Activated naive CD4-positive, alpha-beta T cell treated with anti-CD3 and anti-CD28 coated beads, Interleukin-2, amount 50 U/mL, for 24 hours (primary cell): ENCODE results near the gene C1orf50.
"Not testable (repeated sequence)": the region's sequence is repeated elsewhere in the genome, so short reads cannot be mapped to it uniquely, and the experiment has no call there.

Source experiments
- H3K27ac Mint-ChIP-seq: one replicate; pipeline ENCODE4 v1.8.0; 2021; ENCODE audit warnings: mild to moderate bottlenecking, mixed read lengths
- H3K27me3 Mint-ChIP-seq: one replicate; pipeline ENCODE4 v1.8.0; 2021; ENCODE audit warnings: mixed read lengths
- H3K36me3 Mint-ChIP-seq: one replicate; pipeline ENCODE4 v1.8.0; 2021; ENCODE audit warnings: mixed read lengths
- H3K4me1 Mint-ChIP-seq: one replicate; pipeline ENCODE4 v1.8.0; 2021; ENCODE audit warnings: mixed read lengths
- H3K4me3 Mint-ChIP-seq: one replicate; pipeline ENCODE4 v1.8.0; 2021; ENCODE audit warnings: mild to moderate bottlenecking, mixed read lengths
- H3K9me3 Mint-ChIP-seq: one replicate; pipeline ENCODE4 v1.8.0; 2021; ENCODE audit warnings: mixed read lengths

C1orf50 gene

GRCh38 chr1:42797979-42798378, 30.9 kb downstream of the C1orf50 start:
- H3K27me3 Mint-ChIP-seq: no peaks in the 10 kb centered on the region
- no peaks in the 10 kb centered on the region for H3K36me3 Mint-ChIP-seq
- no peaks in the 10 kb centered on the region for H3K9me3 Mint-ChIP-seq
- no peaks in the 10 kb centered on the region for H3K4me1 Mint-ChIP-seq
- no peak overlapping the region for H3K27ac Mint-ChIP-seq
- no peak overlapping the region for H3K4me3 Mint-ChIP-seq

- H3K27me3 Mint-ChIP-seq: no peaks in the 10 kb centered on the region
- H3K4me1 Mint-ChIP-seq: no peaks in the 10 kb centered on the region
- H3K27ac Mint-ChIP-seq: no peak overlapping the region
Measured at GRCh38 chr1:42801832-42802473, 34.9 kb downstream of the C1orf50 start.

DNA sequence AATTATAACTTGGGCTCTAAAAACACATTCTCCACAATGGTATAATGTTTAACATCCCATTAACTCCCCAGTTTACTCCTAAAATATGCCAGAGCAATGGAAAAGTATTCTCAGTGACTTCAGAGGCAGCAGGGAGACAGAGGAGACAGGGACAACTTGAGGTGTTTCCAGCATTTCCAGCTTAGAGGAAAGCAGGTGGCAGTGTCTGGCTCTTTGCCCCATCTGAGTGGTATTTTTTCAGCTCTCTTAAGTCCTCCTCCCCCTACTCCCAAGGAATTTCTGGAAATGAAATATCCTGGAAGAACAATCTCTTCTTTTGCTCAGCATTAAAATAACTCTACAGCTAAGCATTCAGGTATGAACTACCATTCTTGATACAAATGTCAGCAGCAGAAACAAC, 39.1 kb downstream of the C1orf50 start:
- H3K9me3 Mint-ChIP-seq: no peaks in the 10 kb centered on the region
- H3K27me3 Mint-ChIP-seq: no peaks in the 10 kb centered on the region
- H3K27ac Mint-ChIP-seq: no peak overlapping the region
- H3K4me1 Mint-ChIP-seq: peaks cover 8% of the 10 kb centered on the region
- no peak overlapping the region for H3K4me3 Mint-ChIP-seq
- H3K36me3 Mint-ChIP-seq: peaks cover 7% of the 10 kb centered on the region

More at GRCh38 chr1:42801832-42802473, 34.9 kb downstream of the C1orf50 start:
- H3K9me3 Mint-ChIP-seq: no peaks in the 10 kb centered on the region
- H3K36me3 Mint-ChIP-seq: peaks cover 7% of the 10 kb centered on the region
- H3K4me3 Mint-ChIP-seq: no peak overlapping the region

- no peaks in the 10 kb centered on the region for H3K9me3 Mint-ChIP-seq
- H3K27me3 Mint-ChIP-seq: no peaks in the 10 kb centered on the region
- peaks cover 9% of the 10 kb centered on the region for H3K36me3 Mint-ChIP-seq
- H3K4me1 Mint-ChIP-seq: peaks cover 8% of the 10 kb centered on the region
- H3K4me3 Mint-ChIP-seq: no peak overlapping the region
- no peak overlapping the region for H3K27ac Mint-ChIP-seq
Measured at GRCh38 chr1:42806593-42806992, 39.5 kb downstream of the C1orf50 start.

- Mint-ChIP-seq H3K4me1 (peaks cover 8% of the 10 kb centered on the region), H3K9me3 (no peaks in the 10 kb centered on the region), H3K36me3 (peaks cover 9% of the 10 kb centered on the region), H3K27ac (no peak overlapping the region), H3K4me3 (no peak overlapping the region), H3K27me3 (no peaks in the 10 kb centered on the region)
Measured at GRCh38 chr1:42807056-42807668, 40.1 kb downstream of the C1orf50 start.

DNA sequence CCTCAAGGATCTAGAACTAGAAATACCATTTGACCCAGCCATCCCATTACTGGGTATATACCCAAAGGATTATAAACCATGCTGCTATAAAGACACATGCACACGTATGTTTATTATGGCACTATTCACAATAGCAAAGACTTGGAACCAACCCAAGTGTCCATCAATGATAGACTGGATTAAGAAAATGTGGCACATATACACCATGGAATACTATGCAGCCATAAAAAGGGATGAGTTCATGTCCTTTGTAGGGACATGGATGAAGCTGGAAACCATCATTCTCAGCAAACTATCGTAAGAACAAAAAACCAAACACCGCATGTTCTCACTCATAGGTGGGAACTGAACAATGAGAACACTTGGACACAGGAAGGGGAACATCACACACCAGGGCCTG, 47.8 kb downstream of the C1orf50 start:
- not testable (repeated sequence) for H3K4me3 Mint-ChIP-seq, H3K27me3 Mint-ChIP-seq, H3K9me3 Mint-ChIP-seq, H3K36me3 Mint-ChIP-seq
- peak overlapping the region; percentile 70 for H3K27ac Mint-ChIP-seq
- H3K4me1 Mint-ChIP-seq: peaks cover 25% of the 10 kb centered on the region

DNA sequence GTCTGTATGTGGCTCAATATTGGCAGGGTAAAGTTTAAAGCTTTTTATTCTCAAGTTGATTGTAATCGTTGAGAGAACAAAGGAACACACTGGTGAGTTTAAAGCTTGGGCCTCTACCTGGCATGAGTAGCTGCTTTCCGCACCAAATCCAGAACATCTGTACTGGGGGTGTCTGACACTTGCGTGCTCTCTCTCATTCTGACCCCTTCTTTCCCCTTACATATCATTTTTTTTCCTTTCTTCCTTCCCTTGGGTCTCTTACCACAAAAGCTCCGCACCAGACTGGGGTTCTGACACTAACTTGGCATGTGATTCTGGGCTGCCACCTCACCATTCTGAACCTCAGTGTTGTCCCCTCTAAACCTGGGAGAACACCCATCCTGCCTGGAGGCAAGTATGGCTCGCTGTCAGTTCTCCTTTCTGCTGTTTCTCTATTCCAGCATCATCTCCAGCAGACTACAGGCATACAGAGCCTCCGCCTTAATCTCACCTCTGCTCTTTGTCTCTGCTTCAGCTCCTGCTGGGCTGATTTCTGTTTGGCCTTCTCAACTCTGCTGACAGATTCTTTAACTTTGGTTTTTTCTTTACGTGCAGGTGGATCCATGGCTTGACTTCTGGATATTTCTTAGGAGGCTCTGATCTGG, 49.0 kb downstream of the C1orf50 start:
- H3K36me3 Mint-ChIP-seq: peaks cover 3% of the 10 kb centered on the region
- peaks cover 25% of the 10 kb centered on the region for H3K4me1 Mint-ChIP-seq
- H3K27me3 Mint-ChIP-seq: no peaks in the 10 kb centered on the region
- peak overlapping the region; percentile 79 for H3K27ac Mint-ChIP-seq
- H3K9me3 Mint-ChIP-seq: no peaks in the 10 kb centered on the region
- H3K4me3 Mint-ChIP-seq: peak overlapping the region; percentile 82

DNA sequence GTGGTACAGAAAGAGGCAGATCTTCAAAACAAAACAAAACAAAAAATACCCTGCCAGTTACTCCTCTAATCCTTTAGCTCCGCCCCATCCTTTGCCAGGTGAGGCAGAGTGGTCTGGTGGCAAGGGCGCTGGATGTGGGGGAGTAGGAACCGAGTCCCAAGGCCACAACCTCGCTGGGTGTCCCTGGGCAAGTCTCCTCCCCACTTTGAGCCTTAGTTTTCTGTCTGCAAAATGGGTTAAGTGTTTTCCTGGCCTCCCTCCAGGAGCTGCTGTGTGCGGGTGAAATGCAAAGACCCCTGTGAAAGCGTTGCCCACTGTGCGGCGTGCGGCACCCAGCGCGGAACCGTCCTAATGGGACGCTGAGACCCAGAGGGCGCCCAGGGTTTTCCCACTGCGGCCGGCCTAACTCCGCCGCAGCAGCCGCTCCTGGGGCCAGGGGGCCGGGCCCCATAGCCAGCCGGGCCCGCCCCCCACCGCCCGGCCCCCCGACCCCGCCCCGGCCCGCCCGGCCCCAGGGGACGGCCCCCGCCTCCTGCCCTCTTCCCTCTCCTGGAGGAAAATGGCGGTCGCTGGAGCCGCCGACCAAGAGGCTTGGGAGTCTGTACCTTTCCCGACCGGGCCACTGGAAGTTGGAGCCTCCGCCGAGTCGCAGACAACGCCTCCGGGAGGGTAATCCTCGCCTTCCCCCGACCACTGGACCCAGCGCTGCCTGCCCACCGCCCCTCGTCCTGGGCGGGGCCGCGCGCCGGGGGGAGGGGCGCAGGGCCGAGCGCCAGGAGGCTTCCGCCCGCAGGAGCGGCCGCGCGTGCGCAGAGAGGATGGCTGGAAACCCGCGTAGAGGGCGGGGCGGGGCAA, 49.8 kb downstream of the C1orf50 start, which contains the start of the genes ERMAP and SVBP:
ERMAP (plus strand) TSS at position 538 of the 855 bp plus-strand sequence. CDS start 13,327 bp downstream, outside the sequence.
SVBP (minus strand) TSS at position 813 of the 855 bp plus-strand sequence. CDS start 853 bp downstream, outside the sequence.
- peaks cover 25% of the 10 kb centered on the region for H3K4me1 Mint-ChIP-seq
- H3K4me3 Mint-ChIP-seq: peak within 1 kb of the TSS; percentile 82
- H3K27ac Mint-ChIP-seq: peak within 1 kb of the TSS; percentile 79
- H3K27me3 Mint-ChIP-seq: no peaks in the 10 kb centered on the region
- peaks cover 2% of the 10 kb centered on the region for H3K36me3 Mint-ChIP-seq
- H3K9me3 Mint-ChIP-seq: no peaks in the 10 kb centered on the region

DNA sequence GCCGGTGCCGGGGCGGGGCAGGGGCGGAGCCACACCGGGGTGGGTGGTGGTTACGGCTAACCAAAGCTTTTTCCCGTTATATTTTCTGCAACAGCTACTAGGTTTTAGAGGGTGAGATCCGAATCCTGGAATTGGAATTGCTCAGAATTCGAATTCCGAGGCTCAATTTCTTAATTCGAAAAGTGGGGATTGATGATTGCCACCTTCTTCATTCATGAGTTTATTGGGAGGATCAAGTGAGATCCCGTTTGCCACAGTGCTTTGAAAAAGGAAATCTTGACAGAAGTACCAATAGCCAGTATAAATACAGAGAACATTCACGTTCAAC, 50.4 kb downstream of the C1orf50 start:
- H3K9me3 Mint-ChIP-seq: no peaks in the 10 kb centered on the region
- no peaks in the 10 kb centered on the region for H3K27me3 Mint-ChIP-seq
- H3K27ac Mint-ChIP-seq: no peak overlapping the region
- H3K4me1 Mint-ChIP-seq: peaks cover 25% of the 10 kb centered on the region
- peak overlapping the region; percentile 82 for H3K4me3 Mint-ChIP-seq
- H3K36me3 Mint-ChIP-seq: peaks cover 2% of the 10 kb centered on the region

GRCh38 chr1:42817976-42818375, 50.9 kb downstream of the C1orf50 start:
- Mint-ChIP-seq H3K36me3 (peaks cover 3% of the 10 kb centered on the region), H3K27me3 (no peaks in the 10 kb centered on the region), H3K27ac (peak overlapping the region; percentile 46), H3K4me3 (peak overlapping the region; percentile 69), H3K9me3 (no peaks in the 10 kb centered on the region), H3K4me1 (peaks cover 30% of the 10 kb centered on the region)

DNA sequence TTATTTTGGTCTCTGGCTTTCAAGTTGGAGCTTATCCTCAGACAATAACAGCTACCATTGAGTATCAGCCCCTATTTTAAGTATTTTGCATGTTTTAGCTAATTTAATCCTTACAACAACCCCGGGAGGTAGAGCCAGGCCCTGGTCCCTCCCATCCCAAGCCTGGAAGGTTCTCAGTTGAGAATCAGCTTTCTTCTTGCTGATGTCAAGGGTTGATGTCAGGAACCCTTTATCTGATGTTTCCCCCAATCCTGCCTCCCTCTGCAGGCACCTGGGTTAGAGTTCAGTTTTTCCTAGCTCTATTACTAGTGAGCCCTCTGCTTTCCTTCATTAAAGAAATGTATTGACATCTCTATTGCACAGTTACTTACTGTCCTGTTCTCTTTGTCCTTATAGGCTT, 53.8 kb downstream of the C1orf50 start:
- H3K4me3 Mint-ChIP-seq: no peak overlapping the region
- no peak overlapping the region for H3K27ac Mint-ChIP-seq
- H3K4me1 Mint-ChIP-seq: peaks cover 30% of the 10 kb centered on the region
- H3K27me3 Mint-ChIP-seq: no peaks in the 10 kb centered on the region
- peaks cover 3% of the 10 kb centered on the region for H3K36me3 Mint-ChIP-seq
- no peaks in the 10 kb centered on the region for H3K9me3 Mint-ChIP-seq

GRCh38 chr1:42821690-42822089, 54.6 kb downstream of the C1orf50 start:
- H3K9me3 Mint-ChIP-seq: no peaks in the 10 kb centered on the region
- H3K4me3 Mint-ChIP-seq: no peak overlapping the region
- peaks cover 3% of the 10 kb centered on the region for H3K36me3 Mint-ChIP-seq
- H3K27ac Mint-ChIP-seq: no peak overlapping the region
- peaks cover 22% of the 10 kb centered on the region for H3K4me1 Mint-ChIP-seq
- no peaks in the 10 kb centered on the region for H3K27me3 Mint-ChIP-seq

DNA sequence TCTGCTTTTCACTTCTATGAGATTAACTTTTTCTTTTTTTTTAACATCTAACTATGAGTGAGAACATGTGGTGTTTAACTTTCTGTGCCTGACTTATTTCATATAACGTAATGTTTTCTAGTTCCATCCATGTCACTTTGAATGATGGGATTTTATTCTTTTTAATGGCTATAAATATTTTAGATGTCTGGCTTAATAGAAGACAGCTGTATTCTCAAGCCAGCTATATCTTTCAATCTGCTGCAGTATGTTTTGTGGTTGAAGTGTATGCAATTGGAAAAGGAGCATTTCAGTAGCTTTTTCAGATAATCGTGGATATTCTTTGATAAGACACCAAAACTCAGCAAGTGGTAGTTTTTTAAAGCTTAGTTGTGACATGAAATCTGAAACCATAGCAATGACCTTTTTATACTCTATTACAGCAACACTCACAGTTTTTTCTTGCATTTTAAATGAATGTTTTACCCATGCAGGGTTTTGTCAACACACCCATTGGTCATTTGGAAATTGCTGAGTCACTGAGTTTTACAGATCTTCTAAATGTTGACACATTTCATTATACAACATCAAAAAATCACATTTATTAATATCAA, 55.8 kb downstream of the C1orf50 start:
- no peak overlapping the region for H3K27ac Mint-ChIP-seq
- no peaks in the 10 kb centered on the region for H3K9me3 Mint-ChIP-seq
- no peaks in the 10 kb centered on the region for H3K27me3 Mint-ChIP-seq
- H3K4me1 Mint-ChIP-seq: peaks cover 16% of the 10 kb centered on the region
- H3K4me3 Mint-ChIP-seq: no peak overlapping the region
- peaks cover 3% of the 10 kb centered on the region for H3K36me3 Mint-ChIP-seq

DNA sequence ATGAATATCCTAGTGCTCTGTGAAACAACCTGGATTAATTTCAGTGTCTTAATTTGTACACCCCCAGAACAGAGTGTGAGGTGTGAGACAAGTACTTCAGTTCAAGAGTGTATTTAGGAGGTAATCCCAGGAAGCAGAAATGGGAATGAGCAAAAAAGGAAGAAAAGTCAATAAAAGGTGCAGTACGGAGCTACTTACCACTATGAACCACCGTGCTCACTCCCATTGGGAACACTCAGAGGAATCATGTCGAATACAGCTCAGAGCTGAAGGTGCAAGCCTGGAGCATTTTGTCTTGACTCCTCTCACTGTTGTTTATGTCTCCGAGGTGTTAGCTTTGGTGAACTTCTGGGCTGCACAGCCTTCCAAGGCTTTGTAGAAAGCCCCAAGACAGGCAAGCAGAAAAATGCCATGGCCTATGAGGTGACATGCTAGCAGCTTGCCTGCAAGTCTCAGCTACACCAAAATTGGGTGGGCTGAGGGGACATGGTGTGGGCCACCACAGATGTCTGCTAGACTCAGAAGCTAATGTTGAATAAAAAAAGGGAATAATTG, 57.5 kb downstream of the C1orf50 start:
- Mint-ChIP-seq H3K36me3 (peaks cover 3% of the 10 kb centered on the region), H3K27me3 (no peaks in the 10 kb centered on the region), H3K4me1 (peaks cover 8% of the 10 kb centered on the region), H3K27ac (no peak overlapping the region), H3K4me3 (no peak overlapping the region), H3K9me3 (no peaks in the 10 kb centered on the region)
